HepG2 (cell line): ENCODE results near the gene PNLIPRP2. TPM values are rescaled to one million over a fixed set of nuclear protein-coding genes. Genes with fewer than 3 reads are reported as not detected.

Source experiments
- ATAC-seq: fragments of 200-7000 bp; cut with Tn5 transposase; 3 replicates; pipeline ENCODE4 v1.9.1; 2020; ENCODE audit warnings: mild to moderate bottlenecking, moderate library complexity
- BruUV-seq: library from RNA; stranded (reverse); fragments of 400-500 nt; replicated peaks from 2 replicates; lab custom pipeline; 2021; lab: Mats Ljungman, UMichigan
- CTCF ChIA-PET: fragments of 300-600 bp; formaldehyde crosslinking; extraction: SDS; loops from one replicate; lab custom pipeline; 2021; ENCODE audit warnings: low total read pairs, inconsistent platforms, low intra/inter-chr PET ratio; lab: Yijun Ruan, JAX
- POLR2A ChIA-PET: fragments of 350-600 bp; sonication (Branson Sonifier 250); formaldehyde crosslinking; loops from one replicate; lab custom pipeline; 2020; ENCODE audit warnings: antibody characterized with exemption, inconsistent platforms; lab: Yijun Ruan, JAX
- DNase-seq: peaks from one replicate; pipeline ENCODE4 v3.0.0-alpha.2; 2015; ENCODE audit warnings: low spot score
- FAIRE-seq: peaks from 3 replicates; lab custom pipeline; 2011; peaks lifted over from hg19 to GRCh38; lab: Jason Lieb, UNC
- H2AFZ ChIP-seq: one replicate; pipeline ENCODE4 v1.6.1; 2011; ENCODE audit warnings: low read length, inconsistent platforms
- H3K27ac ChIP-seq: fragments of 300-600 bp; 3 replicates; pipeline ENCODE4 v1.8.0; 2011; ENCODE audit warnings: mixed run types, mild to moderate bottlenecking, mixed read lengths, low read length, inconsistent platforms; ENCODE audit not compliant: insufficient read depth; ENCODE audit errors: extremely low read length
- H3K27me3 ChIP-seq, 2 experiments: fragments of 200-600 bp in 1 of 2; 2 replicates in 1 of 2; 3 replicates in 1 of 2; pipeline versions ENCODE4 v1.6.0 to v1.8.0; 2011; ENCODE audit warnings: low read length in 2 of 2, mild to moderate bottlenecking in 2 of 2, moderate library complexity in 2 of 2, inconsistent platforms in 1 of 2; ENCODE audit not compliant: insufficient read depth in 2 of 2, control insufficient read depth in 1 of 2
- H3K36me3 ChIP-seq, 2 experiments: fragments of 200-600 bp in 1 of 2; replicated peaks in 1 of 2; 2 replicates in 1 of 2; 3 replicates in 1 of 2; pipeline versions ENCODE4 v1.5.1 to v1.8.0; 2011; ENCODE audit warnings: low read length in 2 of 2, inconsistent platforms in 1 of 2; ENCODE audit not compliant: insufficient read depth in 2 of 2, control insufficient read depth in 1 of 2
- H3K4me1 ChIP-seq: 2 replicates; pipeline ENCODE4 v1.5.1; 2012; ENCODE audit warnings: low read length, inconsistent platforms; ENCODE audit not compliant: insufficient read depth
- H3K4me2 ChIP-seq: 2 replicates; pipeline ENCODE4 v1.6.0; 2011; ENCODE audit warnings: low read depth, low read length, inconsistent platforms
- H3K4me3 ChIP-seq, 3 experiments: fragments of 200-600 bp in 1 of 3; sonication (generic), shearing (Covaris generic) in 1 of 3; replicated peaks in 1 of 3; 2 replicates each; pipeline ENCODE4 v1.5.1; 2011 to 2016; ENCODE audit warnings: low read length in 3 of 3, inconsistent platforms in 2 of 3, low read depth in 2 of 3, mild to moderate bottlenecking in 2 of 3, control low read depth in 1 of 3, mixed read lengths in 1 of 3; ENCODE audit not compliant: insufficient read depth in 1 of 3
- H3K79me2 ChIP-seq: one replicate; pipeline ENCODE4 v1.6.1; 2011; ENCODE audit warnings: low read length, inconsistent platforms; ENCODE audit not compliant: insufficient read depth
- H3K9ac ChIP-seq: 2 replicates; pipeline ENCODE4 v1.6.0; 2011; ENCODE audit warnings: mild to moderate bottlenecking, low read depth, low read length, inconsistent platforms; ENCODE audit not compliant: insufficient read depth
- H3K9me3 ChIP-seq: 2 replicates; pipeline ENCODE4 v1.5.1; 2012; ENCODE audit warnings: mild to moderate bottlenecking, low read length
- H4K20me1 ChIP-seq: 2 replicates; pipeline ENCODE4 v1.6.0; 2011; ENCODE audit warnings: inconsistent platforms, mild to moderate bottlenecking, low read length, moderate library complexity; ENCODE audit not compliant: insufficient read depth
- CENPX ChIP-seq: sonication (generic); formaldehyde crosslinking; IDR thresholded peaks from 2 replicates; pipeline ENCODE4 v1.9.0; 2021; ENCODE audit warnings: mild to moderate bottlenecking, missing genetic modification reagents, moderate library complexity
- E2F1 ChIP-seq: sonication (generic); formaldehyde crosslinking; IDR thresholded peaks from 2 replicates; pipeline ENCODE4 v1.5.0; 2020; ENCODE audit warnings: missing genetic modification reagents
- ESRRA ChIP-seq: sonication (generic); formaldehyde crosslinking; IDR thresholded peaks from 2 replicates; pipeline ENCODE4 v1.5.1; 2020; ENCODE audit warnings: mild to moderate bottlenecking, low read depth, missing genetic modification reagents
- GATAD1 ChIP-seq: IDR thresholded peaks from 2 replicates; pipeline ENCODE4 v1.6.1; 2016; ENCODE audit warnings: missing genetic modification reagents, missing compliant biosample characterization
- HMGA1 ChIP-seq: sonication (generic); formaldehyde crosslinking; conservative IDR thresholded peaks from 2 replicates; pipeline ENCODE4 v1.4.0; 2020; ENCODE audit warnings: missing genetic modification reagents
- POLR2AphosphoS2 ChIP-seq: IDR thresholded peaks from 2 replicates; pipeline ENCODE4 v1.6.1; 2011; ENCODE audit warnings: low read depth, low read length, improper control_type of control experiment
- RAD51 ChIP-seq: fragments of 450-650 bp; IDR thresholded peaks from 2 replicates; pipeline ENCODE4 v1.6.1; 2016; ENCODE audit warnings: borderline replicate concordance
- REPIN1 ChIP-seq: sonication (generic); formaldehyde crosslinking; IDR thresholded peaks from 2 replicates; pipeline ENCODE4 v1.8.0; 2022; ENCODE audit warnings: missing genetic modification reagents, low read depth, mild to moderate bottlenecking, borderline replicate concordance
- SMYD3 ChIP-seq: sonication (generic); formaldehyde crosslinking; IDR thresholded peaks from 2 replicates; pipeline ENCODE4 v1.8.1; 2023; ENCODE audit warnings: mild to moderate bottlenecking, missing genetic modification reagents
- ZNF335 ChIP-seq: sonication (generic); formaldehyde crosslinking; IDR thresholded peaks from 2 replicates; pipeline ENCODE4 v1.4.0; 2020; ENCODE audit warnings: missing genetic modification reagents
- ZNF432 ChIP-seq: sonication (generic); formaldehyde crosslinking; IDR thresholded peaks from 2 replicates; pipeline ENCODE4 v1.5.0; 2020; ENCODE audit warnings: missing genetic modification reagents, mild to moderate bottlenecking, borderline replicate concordance
- ZNF607 ChIP-seq: sonication (generic); formaldehyde crosslinking; IDR thresholded peaks from 2 replicates; pipeline ENCODE4 v1.5.1; 2020; ENCODE audit warnings: missing genetic modification reagents, mild to moderate bottlenecking, borderline replicate concordance
- ZNF788 ChIP-seq: sonication (generic); formaldehyde crosslinking; IDR thresholded peaks from 2 replicates; pipeline ENCODE4 v1.5.0; 2020; ENCODE audit warnings: mild to moderate bottlenecking, missing genetic modification reagents, borderline replicate concordance
- ZNF839 ChIP-seq: sonication (generic); formaldehyde crosslinking; IDR thresholded peaks from 2 replicates; pipeline ENCODE4 v1.4.0; 2020; ENCODE audit warnings: missing genetic modification reagents, mild to moderate bottlenecking, borderline replicate concordance
- WGBS: methylation state at CpG from one replicate; pipeline ENCODE4 v1.1.6; 2017; ENCODE audit warnings: low lambda C conversion rate; 5-methylcytosine and 5-hydroxymethylcytosine counted together
- in situ Hi-C: cut with HindIII; loops from 2 replicates; pipeline ENCODE4 v1.10.0; 2017; ENCODE audit warnings: low pct_unique_long_range_greater_than_20kb; ENCODE audit not compliant: extremely low pct_ligation_motif_present
- intact Hi-C: fragments of 100-400 bp; cut with micrococcal nuclease; formaldehyde crosslinking; loops from one replicate; pipeline ENCODE4 v1.10.0; 2022; ENCODE audit not compliant: unreplicated experiment
- polyA plus RNA-seq, 8 experiments: library from polyadenylated mRNA; depleted of rRNA in 3 of 8; stranded (reverse) in 7 of 8; unstranded in 1 of 8; fragments of >200 nt; fragmentation: Illumina TruSeq in 4 of 8; extraction: Trizol in 4 of 8; gene quantifications; 2 replicates each; pipeline versions ENCODE4 v1.2.1 to v1.2.3, GENCODE V29; 2011 to 2016; ENCODE audit warnings: low read depth in 4 of 8, missing spikeins in 1 of 8, mixed read lengths in 1 of 8; ENCODE audit not compliant: insufficient read depth in 1 of 8
- total RNA-seq, 5 experiments: library from RNA; depleted of rRNA; stranded (reverse); fragments of >200 nt; fragmentation: Illumina TruSeq; extraction: Trizol; gene quantifications; 2 replicates each; pipeline ENCODE4 v1.2.3, GENCODE V29; 2016; ENCODE audit warnings: low read depth in 1 of 5

PNLIPRP2 gene
- total and polyA plus RNA-seq, 2 of the 13 experiments (the other 11 are each of a cell fraction or from before 2014, with no cell fraction given), result 0.21 to 0.97 TPM

GRCh38 chr10:116687633-116688032 lies 66.9 kb downstream of the PNLIPRP2 start:
- no TSS peak for BruUV-seq
- Histone ChIP-seq H3K4me2 (no peak overlapping the region), H3K27me3 (no peaks in the 10 kb centered on the region), H2AFZ (no peak overlapping the region), H3K79me2 (no peaks in the 10 kb centered on the region), H3K4me1 (no peaks in the 10 kb centered on the region), H3K27ac (no peak overlapping the region), H3K36me3 (peaks cover 0 to 3% of the 10 kb centered on the region in 2 experiments; a peak in 1 of 5 replicates), H3K4me3 (no peak overlapping the region), H3K9me3 (no peaks in the 10 kb centered on the region), H3K9ac (no peak overlapping the region), H4K20me1 (no peaks in the 10 kb centered on the region)
- FAIRE-seq, result no peak
- in situ Hi-C loops (loop anchor here (5.0 kb wide), 1 partner anchor 95 kb away; no protein-coding TSS in a partner anchor), intact Hi-C loops (no loop called here)
- DNase-seq, result no peak
- ATAC-seq, result no peak
- 84% methylated on average over 6 of the region's 6 CpGs for WGBS
- ChIA-PET POLR2A (no interaction called here), CTCF (no interaction called here)
- no peak for TF ChIP-seq ESRRA (CRISPR knock-in tag)
- no peak for TF ChIP-seq GATAD1 (CRISPR knock-in tag)
- no peak for TF ChIP-seq ZNF432 (CRISPR knock-in tag)
- no peak for TF ChIP-seq ZNF335 (CRISPR knock-in tag)
- no peak for TF ChIP-seq CENPX (CRISPR knock-in tag)
- TF ChIP-seq ZNF839, result no peak
- TF ChIP-seq SMYD3 (CRISPR knock-in tag), result no peak
- no peak for TF ChIP-seq RAD51
- no peak for TF ChIP-seq POLR2AphosphoS2
- TF ChIP-seq REPIN1 (CRISPR knock-in tag), result no peak
- no peak for TF ChIP-seq ZNF788 (CRISPR knock-in tag)
- TF ChIP-seq HMGA1 (CRISPR knock-in tag), result no peak
- no peak for TF ChIP-seq ZNF607 (CRISPR knock-in tag)
- no peak for TF ChIP-seq E2F1
